RWPE2 (cell line): Measurements from ENCODE around the gene PITPNC1.
"Not testable (repeated sequence)": the region's sequence is repeated elsewhere in the genome, so short reads cannot be mapped to it uniquely, and the experiment has no call there.

Experiments used
- ATAC-seq: fragments of 200-7000 bp; cut with Tn5 transposase; 3 replicates; pipeline ENCODE4 v1.9.1; 2021; ENCODE audit warnings: low read depth
- DNase-seq: peaks from one replicate; pipeline ENCODE4 v3.0.0-alpha.2; 2020; ENCODE audit warnings: low spot score
- H3K27ac ChIP-seq: fragments of 450-650 bp; 2 replicates; pipeline ENCODE4 v1.5.1; 2017; ENCODE audit warnings: mild to moderate bottlenecking; ENCODE audit not compliant: poor library complexity, severe bottlenecking
- H3K27me3 ChIP-seq: fragments of 250-450 bp; sonication (Bioruptor Pico); 2 replicates; pipeline ENCODE4 v1.5.1; 2021; ENCODE audit warnings: mild to moderate bottlenecking, moderate library complexity; ENCODE audit not compliant: insufficient read depth, poor library complexity, severe bottlenecking
- H3K36me3 ChIP-seq: fragments of 250-450 bp; sonication (Bioruptor Pico); 2 replicates; pipeline ENCODE4 v1.5.1; 2020; ENCODE audit warnings: low read depth, mild to moderate bottlenecking, moderate library complexity
- H3K4me1 ChIP-seq: fragments of 250-450 bp; sonication (Bioruptor Pico); 2 replicates; pipeline ENCODE4 v1.5.1; 2021; ENCODE audit warnings: mild to moderate bottlenecking, moderate library complexity; ENCODE audit not compliant: insufficient read depth, poor library complexity, severe bottlenecking
- H3K4me3 ChIP-seq: fragments of 250-450 bp; sonication (Bioruptor Pico); 2 replicates; pipeline ENCODE4 v1.5.1; 2021; ENCODE audit warnings: mild to moderate bottlenecking, moderate library complexity; ENCODE audit not compliant: severe bottlenecking
- H3K9me3 ChIP-seq: fragments of 250-450 bp; sonication (Bioruptor Pico); 2 replicates; pipeline ENCODE4 v1.5.1; 2021; ENCODE audit warnings: mild to moderate bottlenecking, moderate library complexity; ENCODE audit not compliant: severe bottlenecking
- TF ChIP-seq, protein P1 (sequence below): fragments of 450-650 bp; IDR thresholded peaks from one replicate; pipeline ENCODE4 v1.5.1; 2017; ENCODE audit warnings: mild to moderate bottlenecking, moderate library complexity; ENCODE audit not compliant: poor library complexity, severe bottlenecking

Gene PITPNC1

GRCh38 chr17:67693811-67694210 lies 316.7 kb downstream of the PITPNC1 start:
- TF ChIP-seq, protein P1, sequence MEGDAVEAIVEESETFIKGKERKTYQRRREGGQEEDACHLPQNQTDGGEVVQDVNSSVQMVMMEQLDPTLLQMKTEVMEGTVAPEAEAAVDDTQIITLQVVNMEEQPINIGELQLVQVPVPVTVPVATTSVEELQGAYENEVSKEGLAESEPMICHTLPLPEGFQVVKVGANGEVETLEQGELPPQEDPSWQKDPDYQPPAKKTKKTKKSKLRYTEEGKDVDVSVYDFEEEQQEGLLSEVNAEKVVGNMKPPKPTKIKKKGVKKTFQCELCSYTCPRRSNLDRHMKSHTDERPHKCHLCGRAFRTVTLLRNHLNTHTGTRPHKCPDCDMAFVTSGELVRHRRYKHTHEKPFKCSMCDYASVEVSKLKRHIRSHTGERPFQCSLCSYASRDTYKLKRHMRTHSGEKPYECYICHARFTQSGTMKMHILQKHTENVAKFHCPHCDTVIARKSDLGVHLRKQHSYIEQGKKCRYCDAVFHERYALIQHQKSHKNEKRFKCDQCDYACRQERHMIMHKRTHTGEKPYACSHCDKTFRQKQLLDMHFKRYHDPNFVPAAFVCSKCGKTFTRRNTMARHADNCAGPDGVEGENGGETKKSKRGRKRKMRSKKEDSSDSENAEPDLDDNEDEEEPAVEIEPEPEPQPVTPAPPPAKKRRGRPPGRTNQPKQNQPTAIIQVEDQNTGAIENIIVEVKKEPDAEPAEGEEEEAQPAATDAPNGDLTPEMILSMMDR: no peak
- Histone ChIP-seq H3K4me3 (no peak overlapping the region), H3K27ac (no peak overlapping the region), H3K36me3 (peaks cover 10% of the 10 kb centered on the region; the same call in 1 of the 2 replicates), H3K9me3 (no peaks in the 10 kb centered on the region), H3K27me3 (no peaks in the 10 kb centered on the region), H3K4me1 (peaks cover 3% of the 10 kb centered on the region)
- DNase-seq (no peak), ATAC-seq (no peak)

DNA sequence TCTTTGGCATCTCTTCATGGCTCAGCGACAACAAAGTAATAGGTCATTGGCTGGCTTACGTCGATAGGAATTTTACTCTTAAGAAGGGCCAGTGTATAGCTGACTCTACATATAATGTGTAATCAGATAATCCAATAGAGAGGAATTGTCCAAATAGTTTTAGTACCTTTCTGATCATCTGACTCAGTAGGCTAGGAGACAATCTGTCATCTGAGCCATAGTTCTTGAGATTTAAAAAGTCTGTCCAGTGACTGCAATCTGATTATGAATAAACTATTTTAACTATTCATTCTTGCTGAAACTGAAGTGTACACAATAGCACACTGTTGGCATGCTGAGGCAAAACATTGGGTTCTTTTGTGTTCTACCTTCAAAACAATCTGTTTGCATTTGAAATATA lies 319.3 kb downstream of the PITPNC1 start:
- H3K27me3 ChIP-seq: no peaks in the 10 kb centered on the region
- DNase-seq: no peak
- H3K27ac ChIP-seq: no peak overlapping the region
- peaks cover 10% of the 10 kb centered on the region; the same call in 1 of the 2 replicates for H3K36me3 ChIP-seq
- H3K4me3 ChIP-seq: no peak overlapping the region
- H3K9me3 ChIP-seq: no peaks in the 10 kb centered on the region
- TF ChIP-seq, protein P1: no peak
- peaks cover 3% of the 10 kb centered on the region for H3K4me1 ChIP-seq
- no peak for ATAC-seq

DNA sequence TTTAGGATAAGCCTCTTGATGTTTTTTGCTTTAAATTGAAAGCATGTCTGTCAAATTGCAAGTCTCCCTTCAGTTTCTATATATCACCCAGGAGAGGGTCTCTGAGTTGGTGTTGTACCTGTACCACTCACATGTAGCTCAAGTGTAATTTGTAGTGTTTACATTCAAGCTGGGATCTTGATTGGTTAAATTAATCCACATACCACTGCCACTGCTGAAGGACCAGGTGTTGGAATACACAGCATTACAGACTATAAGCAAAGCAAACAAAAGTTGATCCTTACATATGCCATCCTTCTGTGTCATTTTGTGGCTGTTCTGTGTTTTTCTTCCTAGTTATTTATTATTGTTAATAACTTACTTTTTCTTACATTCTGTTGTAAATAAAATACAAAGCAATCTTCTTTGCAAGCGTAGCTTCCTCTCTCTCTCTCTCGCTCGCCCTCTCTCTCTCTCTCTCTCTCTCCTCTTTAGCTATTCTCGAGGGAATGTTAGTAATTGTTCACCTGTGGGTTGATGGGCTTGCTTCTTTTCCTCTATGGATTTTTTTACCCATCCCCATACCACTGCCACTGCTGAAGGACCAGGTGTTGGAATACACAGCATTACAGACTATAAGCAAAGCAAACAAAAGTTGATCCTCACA lies 319.9 kb downstream of the PITPNC1 start:
- TF ChIP-seq, protein P1: no peak
- H3K4me3 ChIP-seq: no peak overlapping the region
- DNase-seq: no peak

GRCh38 chr17:67700037-67700724 lies 323.1 kb downstream of the PITPNC1 start:
- Histone ChIP-seq H3K9me3 (no peaks in the 10 kb centered on the region), H3K36me3 (no peaks in the 10 kb centered on the region), H3K27ac (no peak overlapping the region), H3K4me3 (no peak overlapping the region), H3K27me3 (no peaks in the 10 kb centered on the region), H3K4me1 (peaks cover 3% of the 10 kb centered on the region)
- ATAC-seq: no peak
- no peak for DNase-seq
- TF ChIP-seq, protein P1: no peak

More for the DNA sequence above, 319.9 kb downstream of the PITPNC1 start:
- ATAC-seq: no peak
- no peaks in the 10 kb centered on the region for H3K27me3 ChIP-seq
- no peaks in the 10 kb centered on the region for H3K9me3 ChIP-seq
- H3K27ac ChIP-seq: no peak overlapping the region
- peaks cover 3% of the 10 kb centered on the region for H3K4me1 ChIP-seq
- H3K36me3 ChIP-seq: peaks cover 10% of the 10 kb centered on the region; the same call in 1 of the 2 replicates

DNA sequence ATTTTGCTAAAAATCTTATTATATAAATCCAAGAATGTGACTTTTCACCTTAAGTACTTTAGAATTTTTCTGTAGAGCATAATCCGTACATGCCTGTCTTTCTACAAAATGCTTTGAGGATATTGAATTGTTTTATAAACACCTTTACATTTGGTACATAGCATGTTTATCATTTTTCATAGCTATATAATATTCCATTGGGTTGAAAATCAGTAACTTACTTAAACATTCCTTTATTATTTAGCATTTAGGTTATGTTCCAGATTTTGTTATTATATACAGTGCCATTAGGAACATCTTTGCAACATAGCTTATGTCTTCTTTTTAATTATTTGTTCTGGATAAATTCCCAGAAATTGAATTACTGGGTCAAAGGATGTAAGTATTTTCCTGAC lies 323.6 kb downstream of the PITPNC1 start:
- TF ChIP-seq, protein P1: no peak
- Histone ChIP-seq H3K27ac (no peak overlapping the region), H3K4me1 (peaks cover 3% of the 10 kb centered on the region), H3K27me3 (no peaks in the 10 kb centered on the region), H3K4me3 (no peak overlapping the region), H3K36me3 (no peaks in the 10 kb centered on the region), H3K9me3 (no peaks in the 10 kb centered on the region)
- DNase-seq (no peak), ATAC-seq (no peak)

DNA sequence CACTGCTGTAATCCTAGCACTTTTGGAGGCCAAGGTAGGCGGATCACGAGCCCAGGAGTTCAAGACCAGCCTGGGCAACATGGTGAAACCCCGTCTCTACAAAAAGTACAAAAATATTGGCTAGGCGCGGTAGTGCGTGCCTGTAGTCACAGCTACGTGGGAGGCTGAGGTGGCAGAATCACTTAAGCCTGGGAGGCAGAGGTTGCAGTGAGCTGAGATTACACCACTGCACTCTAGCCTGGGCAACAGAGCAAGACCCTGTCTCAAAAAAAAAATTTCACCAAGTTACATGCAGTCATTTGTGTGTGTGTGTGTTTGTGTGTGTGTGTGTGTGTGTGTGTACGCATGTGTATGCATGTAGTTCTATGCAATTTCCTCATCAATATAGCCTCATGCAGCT lies 325.8 kb downstream of the PITPNC1 start:
- H3K9me3 ChIP-seq, DNase-seq, ATAC-seq, H3K4me3 ChIP-seq, H3K4me1 ChIP-seq, H3K27ac ChIP-seq, H3K36me3 ChIP-seq, H3K27me3 ChIP-seq: not testable (repeated sequence)
